Loucy (cell line): ENCODE results near the gene TAF5.

Source experiments
- CTCF ChIP-seq: fragments of 200-600 bp; sonication (generic); conservative IDR thresholded peaks from 2 replicates; pipeline ENCODE4 v1.5.1; 2014; ENCODE audit warnings: mild to moderate bottlenecking, antibody characterized with exemption, low read length
- EZH2phosphoT487 ChIP-seq: fragments of 200-600 bp; IDR thresholded peaks from 2 replicates; pipeline ENCODE4 v1.6.1; 2018; ENCODE audit warnings: antibody characterized with exemption, mild to moderate bottlenecking, moderate library complexity, borderline replicate concordance

GRCh38 chr10:103382769-103383168 is 15.0 kb downstream of the TAF5 start:
- TF ChIP-seq EZH2phosphoT487, result no peak
- TF ChIP-seq CTCF, result no peak
